GM19043 (cell line): ENCODE data around the gene MED13.
"Not testable (repeated sequence)": the region's sequence is repeated elsewhere in the genome, so short reads cannot be mapped to it uniquely, and the experiment has no call there.

Experiments
- ATAC-seq: cut with Tn5 transposase; IDR thresholded peaks from one replicate; pipeline ENCODE4 v1.9.1; 2021; ENCODE audit warnings: low read depth; ENCODE audit not compliant: unreplicated experiment

Gene MED13

DNA sequence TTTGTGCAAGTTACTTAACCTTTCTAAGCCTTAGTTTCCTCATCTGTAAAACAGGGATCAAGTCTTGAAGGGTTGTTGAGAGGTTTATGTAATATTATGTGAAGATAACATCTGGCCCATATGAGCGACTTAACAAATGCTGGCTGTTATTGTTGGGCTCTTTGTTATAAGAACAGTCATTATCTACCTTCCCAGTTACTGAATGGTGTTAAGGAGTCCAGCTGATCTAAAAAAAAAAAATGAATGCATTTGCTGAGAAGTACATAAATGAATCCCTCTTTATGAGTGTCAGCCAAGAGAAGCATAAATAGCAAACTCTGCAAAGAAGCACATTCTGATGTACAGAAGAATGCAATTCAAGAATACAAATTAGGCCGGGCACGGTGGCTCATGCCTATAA is 24.3 kb upstream of the MED13 start:
- ATAC-seq = no peak

- ATAC-seq = no peak
Measured at GRCh38 chr17:62086737-62087136, 21.7 kb upstream of the MED13 start.

DNA sequence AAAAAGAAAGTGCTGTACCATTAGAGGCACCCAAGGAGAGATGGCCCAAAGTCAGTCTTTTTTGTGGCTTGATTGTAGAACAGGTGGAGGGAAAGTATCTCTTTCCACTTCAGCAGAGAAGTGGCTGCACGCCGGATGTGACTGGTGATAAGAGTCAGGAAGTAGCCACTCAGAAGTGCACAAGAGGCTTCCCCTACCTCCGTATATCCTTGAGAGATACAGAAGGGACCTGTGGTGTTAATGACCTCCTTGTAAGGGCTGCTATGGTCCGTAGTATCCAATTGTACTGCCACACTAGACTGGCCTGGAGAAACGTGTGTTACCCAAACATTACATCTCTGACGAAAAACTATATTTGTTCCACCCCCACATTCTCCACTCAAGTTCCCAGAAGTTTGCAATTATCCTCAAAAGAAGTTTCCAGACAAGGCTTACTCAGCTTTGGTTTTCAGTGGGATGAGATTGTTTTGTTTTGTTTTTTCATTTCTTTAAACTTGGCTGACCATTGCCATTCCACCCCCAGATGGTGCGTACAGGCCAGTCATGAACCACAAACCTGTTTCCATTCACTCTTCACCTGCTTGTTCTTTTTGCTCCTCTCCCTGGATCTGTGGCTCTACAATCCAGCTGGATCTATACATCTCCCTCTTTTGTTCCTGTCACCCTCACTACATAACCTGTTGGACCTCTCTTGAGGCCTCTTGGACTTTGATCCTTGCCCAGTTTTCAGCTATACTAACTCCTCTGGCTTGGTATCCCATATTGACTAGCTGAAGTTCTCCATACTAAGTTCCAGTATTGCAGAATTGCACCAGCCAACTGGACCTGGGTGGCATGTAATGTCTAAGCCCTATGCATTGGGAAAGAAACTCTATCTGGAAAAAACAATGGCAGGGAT is 20.7 kb upstream of the MED13 start:
- peak; percentile 64 for ATAC-seq

DNA sequence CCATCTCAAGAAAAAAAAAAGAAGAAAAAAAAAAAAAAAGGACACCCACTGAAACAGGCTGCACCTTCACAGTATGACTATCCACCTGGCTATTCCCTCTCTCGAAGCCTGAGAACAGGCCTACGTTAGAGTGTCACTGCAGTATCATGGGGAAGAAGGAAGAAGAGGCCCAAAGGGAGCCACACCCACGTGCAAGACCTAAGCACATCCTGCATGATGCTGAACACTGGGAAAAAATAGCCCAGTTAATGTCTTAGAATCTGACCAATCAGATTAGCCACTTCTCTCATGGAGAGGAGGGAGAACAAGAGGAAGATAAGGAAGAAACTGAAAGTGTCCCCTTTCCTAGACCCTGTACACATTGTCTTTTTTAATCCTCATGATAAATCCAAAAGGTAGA is 19.5 kb upstream of the MED13 start:
- ATAC-seq = no peak

DNA sequence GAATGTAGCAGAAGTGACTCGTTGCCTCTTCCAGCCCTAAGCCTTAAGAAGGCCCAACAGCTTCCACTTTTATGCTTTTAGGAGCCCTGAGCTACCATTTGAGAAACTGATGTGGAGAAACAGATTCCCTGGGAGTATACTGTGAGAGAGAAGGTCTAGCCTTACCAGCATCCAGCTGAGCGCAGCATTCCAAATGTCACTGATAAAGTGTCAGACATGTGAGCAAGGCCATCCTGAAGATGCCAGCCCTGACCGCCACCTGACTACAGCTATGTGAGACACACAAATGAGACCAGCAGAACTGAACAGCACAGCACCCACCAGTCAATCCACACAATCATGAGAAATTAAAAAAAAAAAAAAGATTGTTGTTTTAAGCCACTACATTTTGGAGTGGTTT is 18.6 kb upstream of the MED13 start:
- ATAC-seq = no peak

- no peak for ATAC-seq
Measured at GRCh38 chr17:62080647-62081046, 15.6 kb upstream of the MED13 start.

GRCh38 chr17:62078009-62078408 is 12.9 kb upstream of the MED13 start:
- no peak for ATAC-seq

- no peak for ATAC-seq
Measured at GRCh38 chr17:62076864-62077788, 12.0 kb upstream of the MED13 start.

DNA sequence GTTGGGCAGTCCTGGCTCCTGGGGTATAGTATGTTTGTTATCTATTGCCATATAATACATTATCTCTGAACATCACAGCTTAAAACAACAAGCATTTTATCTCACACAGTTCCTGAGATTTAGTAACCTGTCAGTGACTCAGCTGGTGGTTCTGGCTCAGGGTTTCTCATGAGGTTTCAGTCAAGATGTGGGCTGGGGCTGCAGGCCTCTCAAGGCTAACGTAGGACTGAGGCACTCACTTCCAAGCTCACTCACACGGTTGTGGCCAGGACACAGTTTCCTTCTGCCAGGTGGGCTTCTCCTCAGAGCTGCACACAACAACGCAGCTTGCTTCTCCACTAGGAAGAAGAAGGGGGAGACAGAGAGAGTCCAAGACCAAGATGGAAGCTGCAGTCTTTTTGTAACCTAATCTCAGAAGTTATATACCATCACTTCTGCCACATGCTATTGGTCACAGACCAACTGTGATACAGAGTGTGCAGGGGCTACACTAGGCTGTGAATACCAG is 10.3 kb upstream of the MED13 start:
- ATAC-seq = no peak

GRCh38 chr17:62073993-62074392 is 8.9 kb upstream of the MED13 start:
- no peak for ATAC-seq

DNA sequence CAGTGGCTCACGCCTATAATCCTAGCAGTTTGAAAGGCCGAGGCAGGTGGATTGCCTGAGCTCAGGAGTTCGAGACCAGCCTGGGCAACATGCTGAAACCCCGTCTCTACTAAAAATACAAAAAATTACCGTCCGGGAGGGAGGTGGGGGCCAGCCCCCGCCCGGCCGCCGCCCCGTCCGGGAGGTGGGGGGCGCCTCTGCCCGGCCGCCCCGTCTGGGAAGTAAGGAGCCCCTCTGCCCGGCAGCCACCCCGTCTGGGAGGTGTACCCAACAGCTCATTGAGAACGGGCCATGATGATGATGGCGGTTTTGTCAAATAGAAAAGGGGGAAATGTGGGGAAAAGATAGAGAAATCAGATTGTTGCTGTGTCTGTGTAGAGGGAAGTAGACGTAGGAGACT is 7.8 kb upstream of the MED13 start:
- ATAC-seq = not testable (repeated sequence)

GRCh38 chr17:62070900-62071299 is 5.8 kb upstream of the MED13 start:
- ATAC-seq = no peak

DNA sequence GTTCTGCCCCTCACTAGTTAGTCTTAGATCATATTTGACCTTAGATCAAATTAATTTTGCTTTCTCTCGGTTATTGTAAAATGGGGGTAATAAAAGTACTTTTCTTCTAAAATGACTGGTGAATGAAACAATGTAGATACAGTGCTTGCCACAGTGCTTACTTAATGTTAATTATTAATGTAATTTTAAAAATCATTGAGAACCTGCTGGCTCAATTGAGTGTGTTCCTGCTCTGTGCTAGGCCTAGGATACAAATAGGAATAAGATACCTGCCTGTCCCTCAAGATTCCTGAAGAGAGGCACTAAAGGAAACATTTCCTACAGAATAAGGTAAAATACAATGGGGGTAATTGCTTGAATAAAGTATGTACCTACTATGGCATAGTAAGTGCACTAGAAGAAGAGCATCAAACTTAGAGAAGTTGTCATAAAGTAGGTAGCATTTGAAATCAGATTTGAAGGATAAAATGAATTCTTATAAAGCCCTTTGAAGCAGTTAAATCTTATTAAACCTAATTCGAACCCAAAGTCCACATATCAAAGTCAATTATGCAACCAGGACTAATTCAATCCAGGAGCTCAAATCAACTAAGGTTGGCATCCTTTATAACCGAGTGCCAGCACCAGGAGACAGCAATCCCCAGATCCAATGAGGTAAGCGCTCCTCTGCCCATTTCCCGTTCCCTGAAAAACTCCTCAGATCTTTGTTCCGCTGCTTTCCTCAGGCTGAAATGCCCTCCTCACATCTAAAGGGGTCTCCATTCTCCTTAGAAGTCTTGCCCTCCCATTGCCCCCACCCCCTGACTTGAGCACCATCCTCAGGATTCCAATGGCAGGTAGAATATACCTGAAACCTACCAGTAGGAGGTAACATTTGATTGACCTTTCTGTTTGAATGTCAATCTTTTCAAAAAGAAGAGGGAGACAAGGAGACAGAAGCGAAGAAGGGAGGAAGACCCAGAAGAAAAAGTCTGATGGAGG is 2.4 kb upstream of the MED13 start:
- ATAC-seq = no peak

- ATAC-seq = peak; percentile 94
Measured at GRCh38 chr17:62065611-62066468, 762 bp upstream of the MED13 start.

DNA sequence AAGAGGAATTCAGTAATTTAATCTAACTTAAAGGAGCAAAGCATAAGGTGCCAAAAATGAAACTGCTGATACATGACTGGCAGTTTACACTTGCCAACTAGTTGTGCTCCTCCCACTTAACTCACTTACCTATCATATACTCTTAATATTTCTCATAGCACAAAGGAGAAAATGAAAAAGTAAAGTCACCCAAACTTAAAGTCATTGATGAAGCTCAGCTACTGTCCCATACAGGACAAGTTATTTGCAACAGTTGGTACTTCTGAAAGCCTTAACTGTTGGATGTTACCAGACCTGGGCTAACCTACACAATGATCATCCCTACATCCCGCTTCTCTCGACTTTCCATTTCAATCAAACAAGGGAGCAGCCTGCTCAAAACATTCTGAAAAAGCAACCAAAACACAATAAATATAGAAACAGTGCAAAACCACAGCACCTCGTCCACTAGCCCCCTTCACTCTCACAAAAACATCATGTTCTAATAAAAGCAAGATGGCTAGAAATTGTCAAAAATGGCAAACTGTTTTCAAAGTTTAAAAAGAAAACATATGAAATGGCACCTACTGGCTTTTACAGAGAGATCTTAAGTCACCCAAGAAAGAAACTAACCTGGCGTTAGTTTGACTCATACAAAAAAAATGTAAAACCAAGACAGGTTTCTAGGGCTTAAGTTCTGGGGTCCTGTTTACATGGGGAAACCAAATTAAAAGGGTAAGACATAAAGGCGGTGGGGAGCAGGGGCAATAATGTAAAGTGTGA is 868 bp downstream of the MED13 start:
- ATAC-seq = no peak

- ATAC-seq = no peak
Measured at GRCh38 chr17:62062944-62063343, 2.1 kb downstream of the MED13 start.

DNA sequence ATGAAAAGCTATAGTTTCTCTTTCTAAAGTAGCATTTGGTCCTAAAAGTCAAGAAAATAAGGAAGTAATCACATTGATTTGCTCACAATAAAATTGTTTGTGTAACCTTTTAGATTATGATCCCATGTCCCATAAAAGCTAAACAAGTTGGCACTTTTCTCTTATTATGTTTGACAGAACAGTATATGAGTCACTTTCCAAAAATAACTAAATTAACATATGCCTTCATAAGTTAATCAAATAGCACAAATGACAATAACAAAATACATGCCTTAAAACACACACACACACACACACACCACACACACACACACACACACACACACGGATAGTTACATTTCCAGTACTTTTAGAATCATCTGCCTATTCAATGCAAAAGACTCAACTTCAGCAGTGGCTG is 2.8 kb downstream of the MED13 start:
- ATAC-seq = no peak

DNA sequence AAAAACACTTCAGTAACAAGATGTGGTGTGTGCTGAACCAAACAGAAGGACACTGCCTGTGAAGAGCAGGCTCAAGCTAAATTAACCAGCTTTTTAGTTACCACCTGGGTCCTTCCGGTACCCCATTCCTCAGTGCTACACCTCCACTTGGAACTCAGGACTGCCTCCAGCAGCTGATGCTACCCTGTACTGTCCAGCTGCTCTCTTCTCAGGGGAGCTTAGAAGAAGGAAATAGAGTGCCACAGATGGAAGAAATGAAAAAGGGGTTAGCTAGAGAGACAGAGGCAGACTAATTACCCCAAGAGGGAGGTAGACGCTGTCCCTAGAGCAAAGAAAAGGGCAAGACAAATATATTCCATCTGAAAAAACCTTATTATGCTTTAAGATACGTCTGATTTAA is 5.7 kb downstream of the MED13 start:
- no peak for ATAC-seq

GRCh38 chr17:62058611-62059010 is 6.5 kb downstream of the MED13 start:
- ATAC-seq = no peak
